ENCODE measurements around the gene LPCAT1. TPM values are rescaled to one million over a fixed set of nuclear protein-coding genes. Genes with fewer than 3 reads are reported as not detected.
"Not testable (repeated sequence)": the region's sequence is repeated elsewhere in the genome, so short reads cannot be mapped to it uniquely, and the experiment has no call there.

LPCAT1 gene
- total RNA-seq, 1 donor from 2014 or later: 86.2 TPM

GRCh38 chr5:1517838-1518237, 5.9 kb downstream of the LPCAT1 start:
- Histone ChIP-seq H3K9me3 (no peaks in the 10 kb centered on the region), H3K4me3 (no peak overlapping the region), H3K4me1 (peaks cover 0 to 16% of the 10 kb centered on the region in 2 donors), H3K27ac (no peak overlapping the region), H3K36me3 (peaks cover 10 to 12% of the 10 kb centered on the region in 2 donors), H3K27me3 (no peaks in the 10 kb centered on the region)
- intact Hi-C loops (cut with DNase I): no loop called here
- TF ChIP-seq CTCF (IDR thresholded peaks at IDR 0.05): no peak
- DNase-seq (ENCODE audit: low spot score in 2 of 2): peak; percentile 11 to 59

GRCh38 chr5:1516615-1517601, 6.9 kb downstream of the LPCAT1 start:
- H3K36me3 ChIP-seq: peaks cover 12 to 19% of the 10 kb centered on the region in 2 donors
- peaks cover 0 to 8% of the 10 kb centered on the region in 2 donors for H3K4me1 ChIP-seq
- H3K27me3 ChIP-seq: no peaks in the 10 kb centered on the region
- TF ChIP-seq CTCF (IDR thresholded peaks at IDR 0.05): no peak
- intact Hi-C loops (cut with DNase I): no loop called here
- H3K9me3 ChIP-seq: no peaks in the 10 kb centered on the region
- H3K27ac ChIP-seq: no peak overlapping the region
- H3K4me3 ChIP-seq: no peak overlapping the region
- peak; percentile 9 to 62 for DNase-seq (ENCODE audit: low spot score in 2 of 2)

GRCh38 chr5:1515921-1516571, 7.7 kb downstream of the LPCAT1 start:
- H3K27ac ChIP-seq: no peak overlapping the region
- DNase-seq (ENCODE audit: low spot score in 2 of 2): peak; percentile 15 to 53
- peaks cover 0 to 4% of the 10 kb centered on the region in 2 donors for H3K4me1 ChIP-seq
- peaks cover 12 to 23% of the 10 kb centered on the region in 2 donors for H3K36me3 ChIP-seq
- no peaks in the 10 kb centered on the region for H3K27me3 ChIP-seq
- no peak for TF ChIP-seq CTCF (IDR thresholded peaks at IDR 0.05)
- H3K4me3 ChIP-seq: no peak overlapping the region
- H3K9me3 ChIP-seq: no peaks in the 10 kb centered on the region
- intact Hi-C loops (cut with DNase I): no loop called here

GRCh38 chr5:1515311-1515920, 8.3 kb downstream of the LPCAT1 start:
- TF ChIP-seq CTCF (IDR thresholded peaks at IDR 0.05): no peak
- intact Hi-C loops (cut with DNase I): no loop called here
- no peaks in the 10 kb centered on the region for H3K9me3 ChIP-seq
- peak in 1 of 2 donors; percentile 60 for DNase-seq (ENCODE audit: low spot score in 2 of 2)
- H3K27ac ChIP-seq: no peak overlapping the region
- peaks cover 0 to 4% of the 10 kb centered on the region in 2 donors for H3K4me1 ChIP-seq
- H3K36me3 ChIP-seq: peaks cover 18 to 29% of the 10 kb centered on the region in 2 donors
- H3K4me3 ChIP-seq: no peak overlapping the region
- no peaks in the 10 kb centered on the region for H3K27me3 ChIP-seq

GRCh38 chr5:1514819-1515310, 8.9 kb downstream of the LPCAT1 start:
- H3K27ac ChIP-seq; H3K4me3 ChIP-seq; H3K4me1 ChIP-seq; H3K9me3 ChIP-seq; H3K27me3 ChIP-seq; intact Hi-C loops (cut with DNase I): not testable (repeated sequence)
- peak; percentile 6 to 56 for DNase-seq (ENCODE audit: low spot score in 2 of 2)
- H3K36me3 ChIP-seq: peaks cover 17 to 34% of the 10 kb centered on the region in 2 donors
